Peyer's patch (tissue), 4 donors: ENCODE data around the gene ZNF568. TPM values are rescaled to one million over a fixed set of nuclear protein-coding genes. Genes with fewer than 3 reads are reported as not detected.

Experiments used
- DNase-seq, 3 donors: peaks; one replicate each; pipeline ENCODE4 v3.0.0-alpha.2; 2017 to 2019
- H3K27ac ChIP-seq, 4 donors: fragments of 200-600 bp; sonication (generic); one replicate each; pipeline ENCODE4 v1.5.1; 2016 to 2019
- H3K27me3 ChIP-seq, 2 donors: fragments of 200-600 bp; sonication (generic); one replicate each; pipeline ENCODE4 v1.5.1; 2019
- H3K36me3 ChIP-seq, 3 donors: fragments of 200-600 bp; sonication (generic); one replicate each; pipeline ENCODE4 v1.5.1; 2016 to 2019
- H3K4me1 ChIP-seq, 4 donors: fragments of 200-600 bp; sonication (generic); one replicate each; pipeline ENCODE4 v1.5.1; 2016 to 2019
- H3K4me3 ChIP-seq, 4 donors: fragments of 200-600 bp; sonication (generic); 1 replicate in 3 of 4; 2 replicates in 1 of 4; pipeline ENCODE4 v1.5.1; 2016 to 2019; ENCODE audit warnings: mild to moderate bottlenecking in 1 of 4
- H3K9me3 ChIP-seq, 4 donors: fragments of 200-600 bp; sonication (generic); one replicate each; pipeline ENCODE4 v1.5.1; 2016 to 2019; ENCODE audit warnings: mild to moderate bottlenecking in 1 of 4
- POLR2A ChIP-seq, 2 donors: fragments of 450-650 bp; IDR thresholded peaks; one replicate each; pipeline ENCODE4 v1.5.1; 2017; ENCODE audit warnings: antibody characterized with exemption in 2 of 2, mild to moderate bottlenecking in 2 of 2, moderate library complexity in 2 of 2
- total RNA-seq, 4 donors: library from RNA; depleted of rRNA; stranded (reverse); fragments of >200 nt; gene quantifications; one replicate each; pipeline ENCODE4 v1.1.0, GENCODE V29; 2016
- TF ChIP-seq, protein P1 (sequence below), 6 experiments: fragments of 450-650 bp in 4 of 6; fragments of 200-600 bp in 2 of 6; sonication (generic) in 1 of 6; IDR thresholded peaks; one replicate each; pipeline ENCODE4 v1.5.1; 2017 to 2019; ENCODE audit warnings: antibody characterized with exemption in 6 of 6, mild to moderate bottlenecking in 3 of 6, moderate library complexity in 1 of 6

Gene ZNF568
- total RNA-seq, 4 donors from 2014 or later = 2.7 to 17.3 (median 3.7) TPM

DNA sequence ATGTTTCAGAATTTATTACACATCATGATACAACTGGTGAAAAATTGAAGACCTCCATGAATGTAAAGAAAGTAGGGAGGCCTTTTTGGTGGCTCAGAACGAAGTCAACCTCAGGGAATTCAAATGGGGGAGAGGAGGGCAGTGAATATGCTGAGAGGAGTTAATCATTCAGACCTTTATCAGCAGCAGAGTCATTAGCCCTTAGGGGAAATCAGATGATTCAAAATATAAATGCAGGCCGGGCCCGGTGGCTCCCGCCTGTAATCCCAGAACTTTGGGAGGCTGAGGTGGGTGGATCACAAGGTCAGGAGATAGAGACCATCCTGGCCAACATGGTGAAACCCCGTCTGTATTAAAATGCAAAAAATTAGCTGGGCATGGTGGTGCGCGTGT lies 81.7 kb downstream of the ZNF568 start:
- Histone ChIP-seq H3K27me3 (no peaks in the 10 kb centered on the region), H3K9me3 (peaks cover 0 to 30% (median 3%) of the 10 kb centered on the region in 4 donors), H3K36me3 (peaks cover 0 to 23% (median 0%) of the 10 kb centered on the region in 3 donors), H3K4me3 (no peak overlapping the region), H3K4me1 (no peaks in the 10 kb centered on the region), H3K27ac (no peak overlapping the region)
- DNase-seq = no peak
- TF ChIP-seq, protein P1, sequence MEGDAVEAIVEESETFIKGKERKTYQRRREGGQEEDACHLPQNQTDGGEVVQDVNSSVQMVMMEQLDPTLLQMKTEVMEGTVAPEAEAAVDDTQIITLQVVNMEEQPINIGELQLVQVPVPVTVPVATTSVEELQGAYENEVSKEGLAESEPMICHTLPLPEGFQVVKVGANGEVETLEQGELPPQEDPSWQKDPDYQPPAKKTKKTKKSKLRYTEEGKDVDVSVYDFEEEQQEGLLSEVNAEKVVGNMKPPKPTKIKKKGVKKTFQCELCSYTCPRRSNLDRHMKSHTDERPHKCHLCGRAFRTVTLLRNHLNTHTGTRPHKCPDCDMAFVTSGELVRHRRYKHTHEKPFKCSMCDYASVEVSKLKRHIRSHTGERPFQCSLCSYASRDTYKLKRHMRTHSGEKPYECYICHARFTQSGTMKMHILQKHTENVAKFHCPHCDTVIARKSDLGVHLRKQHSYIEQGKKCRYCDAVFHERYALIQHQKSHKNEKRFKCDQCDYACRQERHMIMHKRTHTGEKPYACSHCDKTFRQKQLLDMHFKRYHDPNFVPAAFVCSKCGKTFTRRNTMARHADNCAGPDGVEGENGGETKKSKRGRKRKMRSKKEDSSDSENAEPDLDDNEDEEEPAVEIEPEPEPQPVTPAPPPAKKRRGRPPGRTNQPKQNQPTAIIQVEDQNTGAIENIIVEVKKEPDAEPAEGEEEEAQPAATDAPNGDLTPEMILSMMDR (IDR thresholded peaks at IDR 0.05) = no peak
- no peak for TF ChIP-seq POLR2A (IDR thresholded peaks at IDR 0.05)

DNA sequence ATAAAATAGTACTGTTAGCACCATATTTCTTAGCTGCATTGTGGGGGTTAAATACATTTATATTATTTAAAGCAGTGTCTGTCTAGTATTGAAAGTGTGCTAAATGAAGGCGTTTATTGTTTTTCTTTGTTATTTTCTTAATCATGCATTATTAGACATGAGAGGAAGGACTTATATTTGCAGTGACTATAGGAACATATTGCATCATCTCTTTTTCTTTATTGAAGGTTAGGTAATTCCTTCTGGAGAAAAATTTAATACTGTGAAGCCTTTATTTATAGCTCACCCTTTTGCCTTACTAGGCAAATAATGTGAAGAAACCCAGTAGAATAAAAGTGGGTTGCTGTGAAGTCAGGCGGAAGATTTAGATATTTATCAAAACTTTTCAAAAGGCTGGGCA lies 83.2 kb downstream of the ZNF568 start:
- TF ChIP-seq POLR2A (IDR thresholded peaks at IDR 0.05) = no peak
- TF ChIP-seq, protein P1 (IDR thresholded peaks at IDR 0.05) = no peak
- Histone ChIP-seq H3K27ac (no peak overlapping the region), H3K36me3 (peaks cover 0 to 23% (median 0%) of the 10 kb centered on the region in 3 donors), H3K4me1 (no peaks in the 10 kb centered on the region), H3K4me3 (no peak overlapping the region), H3K27me3 (no peaks in the 10 kb centered on the region), H3K9me3 (peaks cover 0 to 19% (median 3%) of the 10 kb centered on the region in 4 donors)
- no peak for DNase-seq

DNA sequence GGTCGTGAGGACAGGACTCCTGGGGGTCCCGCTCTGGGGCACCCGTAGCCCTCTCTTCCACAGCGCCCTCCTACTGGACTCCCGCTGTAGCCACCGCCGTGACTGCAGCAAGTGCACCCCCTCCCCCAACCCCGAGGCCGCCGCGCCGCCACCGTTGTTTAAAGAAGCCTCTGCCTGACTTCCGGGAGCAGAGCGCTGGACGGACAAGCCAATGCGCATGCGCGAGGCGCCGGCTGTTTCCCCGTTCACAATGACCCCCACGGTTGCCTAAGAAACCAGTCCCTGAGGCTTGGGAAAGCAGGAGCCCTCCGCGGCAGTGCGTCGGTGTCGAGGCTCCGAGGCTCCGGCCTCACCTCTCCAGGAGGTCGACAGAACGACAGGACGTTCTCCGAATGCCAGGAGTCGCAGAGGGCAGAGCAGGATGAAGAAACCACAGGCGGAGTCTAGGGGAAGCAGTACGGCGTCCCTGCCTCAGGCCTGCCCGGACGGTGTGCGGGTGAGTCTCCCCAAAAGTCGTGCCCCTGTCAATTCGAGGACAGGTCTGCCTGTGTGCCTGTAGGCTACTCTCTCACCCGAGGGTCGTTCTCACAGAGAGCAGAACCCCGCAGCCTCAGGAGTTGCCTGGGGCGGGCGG lies 91.6 kb downstream of the ZNF568 start:
- Histone ChIP-seq H3K4me1 (no peaks in the 10 kb centered on the region), H3K36me3 (no peaks in the 10 kb centered on the region), H3K9me3 (peaks cover 0 to 22% (median 9%) of the 10 kb centered on the region in 4 donors), H3K27ac (peak overlapping the region in 1 of 4 donors; percentile 17), H3K4me3 (peak overlapping the region in 3 of 4 donors; percentile 25 to 39 (median 33)), H3K27me3 (no peaks in the 10 kb centered on the region)
- peak in 2 of 3 donors; percentile 19 to 50 for DNase-seq
- no peak for TF ChIP-seq POLR2A (IDR thresholded peaks at IDR 0.05)
- TF ChIP-seq, protein P1 (IDR thresholded peaks at IDR 0.05) = no peak

DNA sequence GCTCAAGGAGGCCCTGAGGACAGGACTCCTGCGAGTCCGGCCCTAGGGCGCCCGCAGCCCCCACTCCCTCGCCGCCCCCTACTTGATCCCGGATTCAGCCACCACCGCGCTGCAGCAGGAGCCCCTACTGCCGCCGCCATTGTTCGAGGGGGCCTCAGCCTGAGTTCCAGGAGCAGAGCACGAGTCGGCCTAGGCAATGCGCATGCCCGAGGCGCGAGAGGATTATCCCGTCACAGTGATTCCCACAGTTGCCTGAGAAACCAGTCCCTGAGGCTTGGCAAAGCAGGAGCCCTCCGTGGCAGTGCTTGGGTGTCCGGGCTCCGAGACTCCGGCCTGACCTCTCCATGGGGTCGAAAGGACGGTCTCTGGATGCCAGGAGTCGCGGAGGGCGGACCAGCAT lies 93.7 kb downstream of the ZNF568 start:
- Histone ChIP-seq H3K4me1 (no peaks in the 10 kb centered on the region), H3K36me3 (no peaks in the 10 kb centered on the region), H3K9me3 (peaks cover 0 to 39% (median 17%) of the 10 kb centered on the region in 4 donors), H3K4me3 (no peak overlapping the region), H3K27ac (no peak overlapping the region), H3K27me3 (no peaks in the 10 kb centered on the region)
- no peak for DNase-seq
- TF ChIP-seq POLR2A (IDR thresholded peaks at IDR 0.05) = no peak
- TF ChIP-seq, protein P1 (IDR thresholded peaks at IDR 0.05) = no peak

DNA sequence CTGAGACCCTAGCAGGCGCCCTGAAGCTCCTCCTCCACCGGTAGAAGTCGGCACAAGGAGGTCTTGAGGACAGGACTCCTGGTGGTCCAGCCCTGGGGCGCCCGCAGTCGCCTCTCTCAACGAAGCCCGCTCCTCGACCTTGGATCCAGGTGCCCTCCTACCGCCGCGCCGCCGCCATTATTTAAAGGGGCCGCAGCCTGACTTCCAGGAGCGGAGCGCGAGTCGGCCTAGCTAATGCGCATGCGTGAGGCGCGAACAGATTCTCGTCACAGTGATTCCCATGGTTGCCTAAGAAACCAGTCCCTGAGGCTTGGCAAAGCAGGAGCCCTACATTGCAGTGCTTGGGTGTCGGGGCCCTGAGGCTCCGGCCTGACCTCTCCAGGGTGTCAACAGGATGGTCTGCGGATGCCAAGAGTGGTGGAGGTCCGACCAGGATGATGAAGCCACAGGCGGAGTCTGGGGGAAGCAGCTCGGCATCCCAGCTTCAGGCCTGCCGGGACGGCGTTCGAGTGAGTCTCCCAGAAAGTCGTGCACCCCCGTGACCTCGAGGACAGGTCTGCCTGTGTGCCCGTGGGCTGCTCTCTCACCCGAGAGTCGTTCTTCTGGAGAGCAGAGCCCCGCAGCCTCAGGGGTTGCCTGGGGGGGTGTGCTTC lies 96.1 kb downstream of the ZNF568 start:
- H3K4me3 ChIP-seq = no peak overlapping the region
- no peak for TF ChIP-seq POLR2A (IDR thresholded peaks at IDR 0.05)
- TF ChIP-seq, protein P1 (IDR thresholded peaks at IDR 0.05) = no peak
- H3K36me3 ChIP-seq = no peaks in the 10 kb centered on the region
- H3K27ac ChIP-seq = no peak overlapping the region
- no peaks in the 10 kb centered on the region for H3K4me1 ChIP-seq
- peaks cover 0 to 45% (median 21%) of the 10 kb centered on the region in 4 donors for H3K9me3 ChIP-seq
- H3K27me3 ChIP-seq = no peaks in the 10 kb centered on the region
- DNase-seq = no peak
